ENCODE measurements around the gene ITGAX. TPM values are rescaled to one million over a fixed set of nuclear protein-coding genes. Genes with fewer than 3 reads are reported as not detected.

ITGAX gene
- total and polyA plus RNA-seq, 2 experiments from 2014 or later = not detected

GRCh38 chr16:31332544-31332943 is 22.4 kb upstream of the ITGAX start:
- H3K79me2 ChIP-seq (replicated peaks; ENCODE audit: insufficient read depth) = no peaks in the 10 kb centered on the region
- TF ChIP-seq EZH2phosphoT487 (IDR thresholded peaks at IDR 0.05; ENCODE audit: unreplicated experiment) = no peak
- no peak for TF ChIP-seq ZNF462 (CRISPR knock-in tag; IDR thresholded peaks at IDR 0.05)
- no peak for TF ChIP-seq STAT1 (IDR thresholded peaks at IDR 0.05; ENCODE audit: unreplicated experiment)
- H3K27me3 ChIP-seq (ENCODE audit: insufficient read depth) = peaks cover 39% of the 10 kb centered on the region
- H3K9me2 ChIP-seq (ENCODE audit: insufficient read depth) = no peaks in the 10 kb centered on the region
- H3K4me3 ChIP-seq = no peak overlapping the region
- peaks cover 12% of the 10 kb centered on the region for H3K4me1 ChIP-seq (ENCODE audit: insufficient read depth)
- Mint-ChIP-seq H3K27ac (no peak overlapping the region), H3K9me3 (peaks cover 13% of the 10 kb centered on the region), H3K4me1 (peaks cover 25% of the 10 kb centered on the region), H3K27me3 (ENCODE audit: insufficient read depth, low read depth, poor library complexity) (peaks cover 38% of the 10 kb centered on the region), H3K4me3 (peak overlapping the region; percentile 69; the same call in 1 of the 3 replicates), H3K36me3 (ENCODE audit: low read depth) (peaks cover 3% of the 10 kb centered on the region; the same call in 1 of the 3 replicates)
- no peaks in the 10 kb centered on the region for H3K36me3 ChIP-seq (ENCODE audit: insufficient read depth)
- DNase-seq (ENCODE audit: low spot score) (no peak), ATAC-seq (no peak)
- H3K4me2 ChIP-seq = no peak overlapping the region
- H2AFZ ChIP-seq = no peak overlapping the region
- no peak overlapping the region for H3K27ac ChIP-seq (ENCODE audit: low read depth)
- H3F3A ChIP-seq (replicated peaks; ENCODE audit: low read depth) = no peaks in the 10 kb centered on the region
- H4K20me1 ChIP-seq (replicated peaks; ENCODE audit: insufficient read depth) = no peaks in the 10 kb centered on the region

GRCh38 chr16:31333686-31334649 is 21.0 kb upstream of the ITGAX start:
- ATAC-seq (peak; percentile 81), DNase-seq (ENCODE audit: low spot score) (peak; percentile 71)
- no peaks in the 10 kb centered on the region for H4K20me1 ChIP-seq (replicated peaks; ENCODE audit: insufficient read depth)
- Mint-ChIP-seq H3K4me1 (peaks cover 16% of the 10 kb centered on the region), H3K27ac (no peak overlapping the region), H3K27me3 (ENCODE audit: insufficient read depth, low read depth, poor library complexity) (peaks cover 37% of the 10 kb centered on the region), H3K36me3 (ENCODE audit: low read depth) (peaks cover 3% of the 10 kb centered on the region; the same call in 1 of the 3 replicates), H3K4me3 (no peak overlapping the region), H3K9me3 (peaks cover 27% of the 10 kb centered on the region)
- peaks cover 39% of the 10 kb centered on the region for H3K27me3 ChIP-seq (ENCODE audit: insufficient read depth)
- H3K27ac ChIP-seq (ENCODE audit: low read depth) = no peak overlapping the region
- H3K4me3 ChIP-seq = no peak overlapping the region
- H3K9me2 ChIP-seq (ENCODE audit: insufficient read depth) = no peaks in the 10 kb centered on the region
- H3K36me3 ChIP-seq (ENCODE audit: insufficient read depth) = no peaks in the 10 kb centered on the region
- H2AFZ ChIP-seq = no peak overlapping the region
- no peaks in the 10 kb centered on the region for H3F3A ChIP-seq (replicated peaks; ENCODE audit: low read depth)
- peaks cover 12% of the 10 kb centered on the region for H3K4me1 ChIP-seq (ENCODE audit: insufficient read depth)
- TF ChIP-seq CTCF (conservative IDR thresholded peaks at IDR 0.05; ENCODE audit: low read depth in 2 of 2) = peak; percentile 57 to 83
- TF ChIP-seq ETS1 (IDR thresholded peaks at IDR 0.05) = no peak
- no peaks in the 10 kb centered on the region for H3K79me2 ChIP-seq (replicated peaks; ENCODE audit: insufficient read depth)
- no peak overlapping the region for H3K4me2 ChIP-seq

Measured in GM23338 (cell line).